GM23338 (cell line): Measurements from ENCODE around the gene APOD.

ENCODE experiments used
- CREB1 ChIP-seq: fragments of 250-450 bp; sonication (Bioruptor Pico); IDR thresholded peaks from 2 replicates; pipeline ENCODE4 v1.5.0; 2020; ENCODE audit warnings: low read depth, mild to moderate bottlenecking, moderate library complexity
- CTCF ChIP-seq, 2 experiments: fragments of 200-600 bp in 1 of 2; sonication (generic) in 1 of 2; conservative IDR thresholded peaks; 2 replicates each; pipeline versions ENCODE4 v1.5.1 to v1.6.1; 2016 to 2017; ENCODE audit warnings: antibody characterized with exemption in 2 of 2, low read depth in 2 of 2, mild to moderate bottlenecking in 2 of 2, moderate library complexity in 1 of 2
- EZH2 ChIP-seq: fragments of 200-600 bp; sonication (generic); IDR thresholded peaks from one replicate; pipeline ENCODE4 v1.8.0; 2017; ENCODE audit warnings: antibody characterized with exemption, mild to moderate bottlenecking, low read depth; ENCODE audit not compliant: unreplicated experiment
- EZH2phosphoT487 ChIP-seq: fragments of 200-600 bp; sonication (generic); IDR thresholded peaks from one replicate; pipeline ENCODE4 v1.8.1; 2018; ENCODE audit warnings: antibody characterized with exemption; ENCODE audit not compliant: unreplicated experiment
- JUNB ChIP-seq: IDR thresholded peaks from one replicate; pipeline ENCODE4 v1.6.1; 2016; ENCODE audit warnings: antibody characterized with exemption; ENCODE audit not compliant: unreplicated experiment
- NANOG ChIP-seq: IDR thresholded peaks from 2 replicates; pipeline ENCODE4 v1.6.1; 2016; ENCODE audit warnings: antibody characterized with exemption, borderline replicate concordance
- POLR2AphosphoS5 ChIP-seq: IDR thresholded peaks from 2 replicates; pipeline ENCODE4 v1.6.1; 2016; ENCODE audit warnings: antibody characterized with exemption, low read depth
- STAT1 ChIP-seq: IDR thresholded peaks from one replicate; pipeline ENCODE4 v1.6.1; 2016; ENCODE audit warnings: antibody characterized with exemption; ENCODE audit not compliant: unreplicated experiment
- ZNF114 ChIP-seq: fragments of 250-450 bp; sonication (Bioruptor Pico); IDR thresholded peaks from 2 replicates; pipeline ENCODE4 v1.5.0; 2020; ENCODE audit warnings: mild to moderate bottlenecking, moderate library complexity
- ZNF331 ChIP-seq: fragments of 250-450 bp; sonication (Bioruptor Pico); IDR thresholded peaks from 2 replicates; pipeline ENCODE4 v1.5.0; 2020; ENCODE audit warnings: low read depth, mild to moderate bottlenecking, moderate library complexity
- TF ChIP-seq, protein P1 (sequence below): IDR thresholded peaks from one replicate; pipeline ENCODE4 v1.6.1; 2018; ENCODE audit warnings: antibody characterized with exemption; ENCODE audit not compliant: unreplicated experiment
- TF ChIP-seq, protein P2 (sequence below): IDR thresholded peaks from 2 replicates; pipeline ENCODE4 v1.6.1; 2016; ENCODE audit warnings: antibody characterized with exemption
- TF ChIP-seq, protein P3 (sequence below): fragments of 250-450 bp; sonication (Bioruptor Pico); IDR thresholded peaks from 2 replicates; pipeline ENCODE4 v1.5.0; 2020; ENCODE audit warnings: mild to moderate bottlenecking, moderate library complexity

DNA sequence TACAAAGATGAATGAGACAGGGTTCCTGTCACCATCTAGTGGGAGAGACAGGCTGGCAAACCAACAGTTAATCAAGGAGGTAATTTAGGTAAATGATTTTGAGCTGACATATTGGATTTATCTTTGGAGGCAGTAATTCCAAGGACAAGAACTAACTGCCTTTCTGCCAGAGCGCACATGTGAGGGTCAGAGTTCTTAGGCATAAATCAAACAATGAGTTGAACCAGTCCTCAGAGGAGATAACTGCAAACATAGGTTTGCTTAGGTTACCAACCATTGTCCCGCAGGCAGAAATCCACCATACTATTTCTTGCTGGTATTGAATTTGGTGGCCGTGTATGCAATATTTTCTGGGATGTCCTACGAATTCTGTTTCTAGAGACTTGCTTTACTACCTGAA lies 26.4 kb downstream of the APOD start:
- TF ChIP-seq CTCF (conservative IDR thresholded peaks at IDR 0.05; ENCODE audit: low read depth in 2 of 2) (no peak), EZH2 (no peak), CREB1 (no peak), EZH2phosphoT487 (no peak), JUNB (no peak), POLR2AphosphoS5 (no peak), STAT1 (no peak), ZNF114 (CRISPR knock-in tag) (no peak), NANOG (no peak), ZNF331 (CRISPR knock-in tag) (no peak)
- TF ChIP-seq, protein P1, sequence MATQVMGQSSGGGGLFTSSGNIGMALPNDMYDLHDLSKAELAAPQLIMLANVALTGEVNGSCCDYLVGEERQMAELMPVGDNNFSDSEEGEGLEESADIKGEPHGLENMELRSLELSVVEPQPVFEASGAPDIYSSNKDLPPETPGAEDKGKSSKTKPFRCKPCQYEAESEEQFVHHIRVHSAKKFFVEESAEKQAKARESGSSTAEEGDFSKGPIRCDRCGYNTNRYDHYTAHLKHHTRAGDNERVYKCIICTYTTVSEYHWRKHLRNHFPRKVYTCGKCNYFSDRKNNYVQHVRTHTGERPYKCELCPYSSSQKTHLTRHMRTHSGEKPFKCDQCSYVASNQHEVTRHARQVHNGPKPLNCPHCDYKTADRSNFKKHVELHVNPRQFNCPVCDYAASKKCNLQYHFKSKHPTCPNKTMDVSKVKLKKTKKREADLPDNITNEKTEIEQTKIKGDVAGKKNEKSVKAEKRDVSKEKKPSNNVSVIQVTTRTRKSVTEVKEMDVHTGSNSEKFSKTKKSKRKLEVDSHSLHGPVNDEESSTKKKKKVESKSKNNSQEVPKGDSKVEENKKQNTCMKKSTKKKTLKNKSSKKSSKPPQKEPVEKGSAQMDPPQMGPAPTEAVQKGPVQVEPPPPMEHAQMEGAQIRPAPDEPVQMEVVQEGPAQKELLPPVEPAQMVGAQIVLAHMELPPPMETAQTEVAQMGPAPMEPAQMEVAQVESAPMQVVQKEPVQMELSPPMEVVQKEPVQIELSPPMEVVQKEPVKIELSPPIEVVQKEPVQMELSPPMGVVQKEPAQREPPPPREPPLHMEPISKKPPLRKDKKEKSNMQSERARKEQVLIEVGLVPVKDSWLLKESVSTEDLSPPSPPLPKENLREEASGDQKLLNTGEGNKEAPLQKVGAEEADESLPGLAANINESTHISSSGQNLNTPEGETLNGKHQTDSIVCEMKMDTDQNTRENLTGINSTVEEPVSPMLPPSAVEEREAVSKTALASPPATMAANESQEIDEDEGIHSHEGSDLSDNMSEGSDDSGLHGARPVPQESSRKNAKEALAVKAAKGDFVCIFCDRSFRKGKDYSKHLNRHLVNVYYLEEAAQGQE = no peak
- TF ChIP-seq, protein P2, sequence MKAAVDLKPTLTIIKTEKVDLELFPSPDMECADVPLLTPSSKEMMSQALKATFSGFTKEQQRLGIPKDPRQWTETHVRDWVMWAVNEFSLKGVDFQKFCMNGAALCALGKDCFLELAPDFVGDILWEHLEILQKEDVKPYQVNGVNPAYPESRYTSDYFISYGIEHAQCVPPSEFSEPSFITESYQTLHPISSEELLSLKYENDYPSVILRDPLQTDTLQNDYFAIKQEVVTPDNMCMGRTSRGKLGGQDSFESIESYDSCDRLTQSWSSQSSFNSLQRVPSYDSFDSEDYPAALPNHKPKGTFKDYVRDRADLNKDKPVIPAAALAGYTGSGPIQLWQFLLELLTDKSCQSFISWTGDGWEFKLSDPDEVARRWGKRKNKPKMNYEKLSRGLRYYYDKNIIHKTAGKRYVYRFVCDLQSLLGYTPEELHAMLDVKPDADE = no peak
- TF ChIP-seq, protein P3, sequence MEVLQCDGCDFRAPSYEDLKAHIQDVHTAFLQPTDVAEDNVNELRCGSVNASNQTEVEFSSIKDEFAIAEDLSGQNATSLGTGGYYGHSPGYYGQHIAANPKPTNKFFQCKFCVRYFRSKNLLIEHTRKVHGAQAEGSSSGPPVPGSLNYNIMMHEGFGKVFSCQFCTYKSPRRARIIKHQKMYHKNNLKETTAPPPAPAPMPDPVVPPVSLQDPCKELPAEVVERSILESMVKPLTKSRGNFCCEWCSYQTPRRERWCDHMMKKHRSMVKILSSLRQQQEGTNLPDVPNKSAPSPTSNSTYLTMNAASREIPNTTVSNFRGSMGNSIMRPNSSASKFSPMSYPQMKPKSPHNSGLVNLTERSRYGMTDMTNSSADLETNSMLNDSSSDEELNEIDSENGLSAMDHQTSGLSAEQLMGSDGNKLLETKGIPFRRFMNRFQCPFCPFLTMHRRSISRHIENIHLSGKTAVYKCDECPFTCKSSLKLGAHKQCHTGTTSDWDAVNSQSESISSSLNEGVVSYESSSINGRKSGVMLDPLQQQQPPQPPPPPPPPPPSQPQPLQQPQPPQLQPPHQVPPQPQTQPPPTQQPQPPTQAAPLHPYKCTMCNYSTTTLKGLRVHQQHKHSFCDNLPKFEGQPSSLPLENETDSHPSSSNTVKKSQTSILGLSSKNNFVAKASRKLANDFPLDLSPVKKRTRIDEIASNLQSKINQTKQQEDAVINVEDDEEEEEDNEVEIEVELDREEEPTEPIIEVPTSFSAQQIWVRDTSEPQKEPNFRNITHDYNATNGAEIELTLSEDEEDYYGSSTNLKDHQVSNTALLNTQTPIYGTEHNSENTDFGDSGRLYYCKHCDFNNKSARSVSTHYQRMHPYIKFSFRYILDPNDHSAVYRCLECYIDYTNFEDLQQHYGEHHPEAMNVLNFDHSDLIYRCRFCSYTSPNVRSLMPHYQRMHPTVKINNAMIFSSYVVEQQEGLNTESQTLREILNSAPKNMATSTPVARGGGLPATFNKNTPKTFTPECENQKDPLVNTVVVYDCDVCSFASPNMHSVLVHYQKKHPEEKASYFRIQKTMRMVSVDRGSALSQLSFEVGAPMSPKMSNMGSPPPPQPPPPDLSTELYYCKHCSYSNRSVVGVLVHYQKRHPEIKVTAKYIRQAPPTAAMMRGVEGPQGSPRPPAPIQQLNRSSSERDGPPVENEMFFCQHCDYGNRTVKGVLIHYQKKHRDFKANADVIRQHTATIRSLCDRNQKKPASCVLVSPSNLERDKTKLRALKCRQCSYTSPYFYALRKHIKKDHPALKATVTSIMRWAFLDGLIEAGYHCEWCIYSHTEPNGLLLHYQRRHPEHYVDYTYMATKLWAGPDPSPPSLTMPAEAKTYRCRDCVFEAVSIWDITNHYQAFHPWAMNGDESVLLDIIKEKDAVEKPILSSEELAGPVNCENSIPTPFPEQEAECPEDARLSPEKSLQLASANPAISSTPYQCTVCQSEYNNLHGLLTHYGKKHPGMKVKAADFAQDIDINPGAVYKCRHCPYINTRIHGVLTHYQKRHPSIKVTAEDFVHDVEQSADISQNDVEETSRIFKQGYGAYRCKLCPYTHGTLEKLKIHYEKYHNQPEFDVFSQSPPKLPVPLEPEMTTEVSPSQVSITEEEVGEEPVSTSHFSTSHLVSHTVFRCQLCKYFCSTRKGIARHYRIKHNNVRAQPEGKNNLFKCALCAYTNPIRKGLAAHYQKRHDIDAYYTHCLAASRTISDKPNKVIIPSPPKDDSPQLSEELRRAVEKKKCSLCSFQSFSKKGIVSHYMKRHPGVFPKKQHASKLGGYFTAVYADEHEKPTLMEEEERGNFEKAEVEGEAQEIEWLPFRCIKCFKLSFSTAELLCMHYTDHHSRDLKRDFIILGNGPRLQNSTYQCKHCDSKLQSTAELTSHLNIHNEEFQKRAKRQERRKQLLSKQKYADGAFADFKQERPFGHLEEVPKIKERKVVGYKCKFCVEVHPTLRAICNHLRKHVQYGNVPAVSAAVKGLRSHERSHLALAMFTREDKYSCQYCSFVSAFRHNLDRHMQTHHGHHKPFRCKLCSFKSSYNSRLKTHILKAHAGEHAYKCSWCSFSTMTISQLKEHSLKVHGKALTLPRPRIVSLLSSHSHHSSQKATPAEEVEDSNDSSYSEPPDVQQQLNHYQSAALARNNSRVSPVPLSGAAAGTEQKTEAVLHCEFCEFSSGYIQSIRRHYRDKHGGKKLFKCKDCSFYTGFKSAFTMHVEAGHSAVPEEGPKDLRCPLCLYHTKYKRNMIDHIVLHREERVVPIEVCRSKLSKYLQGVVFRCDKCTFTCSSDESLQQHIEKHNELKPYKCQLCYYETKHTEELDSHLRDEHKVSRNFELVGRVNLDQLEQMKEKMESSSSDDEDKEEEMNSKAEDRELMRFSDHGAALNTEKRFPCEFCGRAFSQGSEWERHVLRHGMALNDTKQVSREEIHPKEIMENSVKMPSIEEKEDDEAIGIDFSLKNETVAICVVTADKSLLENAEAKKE (CRISPR knock-in tag) = no peak
